Endodermal cell (in vitro differentiated cells): Measurements from ENCODE around the gene NCMAP. TPM values are rescaled to one million over a fixed set of nuclear protein-coding genes. Genes with fewer than 3 reads are reported as not detected.

Experiments used
- DNase-seq: peaks from one replicate; pipeline ENCODE4 v3.0.0-alpha.2; 2017
- H3K27ac ChIP-seq: 2 replicates; pipeline ENCODE4 v1.5.1; 2013; ENCODE audit warnings: mild to moderate bottlenecking, low read depth, low read length, moderate library complexity
- H3K27me3 ChIP-seq: 2 replicates; pipeline ENCODE4 v1.6.1; 2013; ENCODE audit warnings: mild to moderate bottlenecking, low read length, moderate library complexity; ENCODE audit not compliant: insufficient read depth, control insufficient read depth, poor library complexity, severe bottlenecking
- H3K36me3 ChIP-seq: 2 replicates; pipeline ENCODE4 v1.7.0; 2013; ENCODE audit warnings: mild to moderate bottlenecking, low read length, moderate library complexity; ENCODE audit not compliant: control insufficient read depth, insufficient read depth
- H3K4me1 ChIP-seq: one replicate; pipeline ENCODE4 v1.7.0; 2013; ENCODE audit warnings: low read length; ENCODE audit not compliant: control insufficient read depth, insufficient read depth
- H3K4me3 ChIP-seq: 2 replicates; pipeline ENCODE4 v1.5.1; 2013; ENCODE audit warnings: mild to moderate bottlenecking, low read length, moderate library complexity
- H3K9ac ChIP-seq: 2 replicates; pipeline ENCODE4 v1.6.1; 2013; ENCODE audit warnings: mild to moderate bottlenecking, low read length, moderate library complexity; ENCODE audit not compliant: poor library complexity, severe bottlenecking; ENCODE audit errors: extremely low read depth
- H3K9me3 ChIP-seq: 2 replicates; pipeline ENCODE4 v1.6.1; 2013; ENCODE audit warnings: mild to moderate bottlenecking, low read length, moderate library complexity; ENCODE audit not compliant: control insufficient read depth
- H3K27ac Mint-ChIP-seq: 2 replicates; pipeline ENCODE4 v1.8.0; 2020; ENCODE audit warnings: mixed read lengths
- H3K27me3 Mint-ChIP-seq: 2 replicates; pipeline ENCODE4 v1.8.0; 2021; ENCODE audit warnings: mild to moderate bottlenecking, mixed read lengths; ENCODE audit not compliant: insufficient read depth
- H3K36me3 Mint-ChIP-seq: 2 replicates; pipeline ENCODE4 v1.8.0; 2020; ENCODE audit warnings: low read depth, mixed read lengths
- H3K4me1 Mint-ChIP-seq: 2 replicates; pipeline ENCODE4 v1.8.0; 2020; ENCODE audit warnings: mixed read lengths
- H3K4me3 Mint-ChIP-seq: 2 replicates; pipeline ENCODE4 v1.8.0; 2020; ENCODE audit warnings: mild to moderate bottlenecking, moderate library complexity, mixed read lengths
- H3K9me3 Mint-ChIP-seq: 2 replicates; pipeline ENCODE4 v1.8.0; 2020; ENCODE audit warnings: mild to moderate bottlenecking, mixed read lengths
- CTCF ChIP-seq: fragments of 200-600 bp; sonication (generic); conservative IDR thresholded peaks from 2 replicates; pipeline ENCODE4 v1.5.0; 2021; ENCODE audit warnings: antibody characterized with exemption, mild to moderate bottlenecking
- WGBS, 2 experiments: methylation state at CpG; one replicate each; pipeline versions ENCODE4 v1.1.5 to v1.1.7; 2013; ENCODE audit warnings: missing lambda C conversion rate in 2 of 2, mixed read lengths in 1 of 2; ENCODE audit not compliant: insufficient coverage in 1 of 2, insufficient read length in 1 of 2; 5-methylcytosine and 5-hydroxymethylcytosine counted together
- total RNA-seq, 2 donors: library from RNA; stranded (reverse); fragmentation: NEBNext Ultra II Directional in 1 of 2; extraction: Animal tissue kit (Norgen Biotek cat#: 25700) in 1 of 2; gene quantifications; 2 replicates in 1 of 2; 3 replicates in 1 of 2; pipeline ENCODE4 v1.2.1, GENCODE V29; 2021

The NCMAP gene
- total RNA-seq, 2 donors from 2014 or later: 0.15 to 0.42 TPM

GRCh38 chr1:24562625-24563024, 6.7 kb downstream of the NCMAP start:
- H3K4me1 Mint-ChIP-seq: peaks cover 12% of the 10 kb centered on the region
- H3K36me3 Mint-ChIP-seq: no peaks in the 10 kb centered on the region
- H3K9me3 Mint-ChIP-seq: peaks cover 1% of the 10 kb centered on the region
- H3K27ac Mint-ChIP-seq: no peak overlapping the region
- Histone ChIP-seq H3K4me1 (peaks cover 4% of the 10 kb centered on the region), H3K4me3 (no peak overlapping the region), H3K9ac (no peak overlapping the region), H3K27me3 (peaks cover 9% of the 10 kb centered on the region), H3K36me3 (no peaks in the 10 kb centered on the region), H3K27ac (no peak overlapping the region), H3K9me3 (no peaks in the 10 kb centered on the region)
- no peak for TF ChIP-seq CTCF
- no peak overlapping the region for H3K4me3 Mint-ChIP-seq
- H3K27me3 Mint-ChIP-seq: peaks cover 9% of the 10 kb centered on the region
- DNase-seq: no peak

- no peak overlapping the region for H3K27ac Mint-ChIP-seq
- Histone ChIP-seq H3K27me3 (no peaks in the 10 kb centered on the region), H3K27ac (no peak overlapping the region), H3K4me3 (no peak overlapping the region), H3K4me1 (peaks cover 4% of the 10 kb centered on the region), H3K9me3 (no peaks in the 10 kb centered on the region), H3K9ac (no peak overlapping the region), H3K36me3 (no peaks in the 10 kb centered on the region)
- WGBS, 2 experiments: 41 to 89% methylated on average over 1 to 2 of the region's 2 CpGs
- no peak for DNase-seq
- TF ChIP-seq CTCF: no peak
- H3K36me3 Mint-ChIP-seq: no peaks in the 10 kb centered on the region
- H3K27me3 Mint-ChIP-seq: no peaks in the 10 kb centered on the region
- no peak overlapping the region for H3K4me3 Mint-ChIP-seq
- H3K4me1 Mint-ChIP-seq: peaks cover 22% of the 10 kb centered on the region
- peaks cover 1% of the 10 kb centered on the region for H3K9me3 Mint-ChIP-seq
Measured at GRCh38 chr1:24564695-24565094, 8.8 kb downstream of the NCMAP start.

DNA sequence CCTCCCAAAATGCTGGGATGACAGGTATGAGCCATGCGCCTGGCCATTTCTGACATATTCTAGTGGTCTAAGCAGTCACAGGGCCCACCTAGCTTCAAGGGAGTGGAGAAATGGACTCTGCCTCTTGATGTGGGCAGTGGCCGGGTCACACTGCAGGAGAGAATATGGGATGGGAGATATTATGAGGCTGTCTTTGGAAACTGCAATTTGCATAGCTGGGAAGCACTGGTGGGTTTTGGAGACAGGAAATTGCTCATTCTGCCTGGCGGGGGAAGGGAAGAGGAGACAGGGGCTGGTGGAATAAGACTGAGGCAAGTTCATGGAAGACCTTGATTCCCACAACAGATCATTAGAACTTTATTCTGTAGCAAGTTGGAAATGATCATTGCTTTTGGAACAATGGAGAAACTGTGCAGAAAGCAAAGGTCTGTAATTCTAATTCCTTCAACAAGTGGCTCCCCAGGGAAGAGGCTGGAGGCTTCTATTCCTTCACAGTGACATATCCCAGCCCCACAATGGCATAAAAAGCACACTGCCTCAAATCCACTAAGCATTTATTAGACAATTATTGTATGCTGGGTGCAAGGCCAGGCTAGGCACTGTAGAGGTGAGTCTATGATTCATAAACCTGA, 10.5 kb downstream of the NCMAP start:
- Mint-ChIP-seq H3K4me1 (peaks cover 29% of the 10 kb centered on the region), H3K27ac (no peak overlapping the region), H3K27me3 (no peaks in the 10 kb centered on the region), H3K9me3 (peaks cover 1% of the 10 kb centered on the region), H3K36me3 (no peaks in the 10 kb centered on the region), H3K4me3 (no peak overlapping the region)
- no peak for TF ChIP-seq CTCF
- H3K36me3 ChIP-seq: no peaks in the 10 kb centered on the region
- no peak overlapping the region for H3K4me3 ChIP-seq
- no peaks in the 10 kb centered on the region for H3K9me3 ChIP-seq
- DNase-seq: no peak
- no peaks in the 10 kb centered on the region for H3K27me3 ChIP-seq
- no peak overlapping the region for H3K27ac ChIP-seq
- H3K4me1 ChIP-seq: peaks cover 4% of the 10 kb centered on the region
- WGBS, 2 experiments: 93% methylated on average over 2 to 3 of the region's 3 CpGs
- H3K9ac ChIP-seq: no peak overlapping the region
